ENCODE data around the gene SH3PXD2A. TPM values are rescaled to one million over a fixed set of nuclear protein-coding genes. Genes with fewer than 3 reads are reported as not detected.
A peak's percentile ranks its signal among the peaks of the same experiment; 100 is the strongest.
"Not testable (repeated sequence)": the region's sequence is repeated elsewhere in the genome, so short reads cannot be mapped to it uniquely, and the experiment has no call there.

Gene SH3PXD2A
- total RNA-seq, 1 experiment from 2014 or later, result 0.82 TPM

- no peak for DNase-seq (ENCODE audit: extremely low read depth, low read depth)
These were observed 177.7 kb downstream of the SH3PXD2A start for GRCh38 chr10:103677486-103678177.

- no peak for DNase-seq (ENCODE audit: extremely low read depth, low read depth)
These were observed 178.4 kb downstream of the SH3PXD2A start for GRCh38 chr10:103676851-103677417.

- no peak for DNase-seq (ENCODE audit: extremely low read depth, low read depth)
These were observed 179.2 kb downstream of the SH3PXD2A start for GRCh38 chr10:103676058-103676785.

- no peak for DNase-seq (ENCODE audit: extremely low read depth, low read depth)
These were observed 181.8 kb downstream of the SH3PXD2A start for GRCh38 chr10:103673606-103674005.

- DNase-seq (ENCODE audit: extremely low read depth, low read depth), result no peak
These were observed 183.0 kb downstream of the SH3PXD2A start for GRCh38 chr10:103672345-103672744.

- DNase-seq (ENCODE audit: extremely low read depth, low read depth), result no peak
These were observed 184.1 kb downstream of the SH3PXD2A start for GRCh38 chr10:103671126-103671895.

GRCh38 chr10:103669944-103670343 lies 185.4 kb downstream of the SH3PXD2A start:
- no peak for DNase-seq (ENCODE audit: extremely low read depth, low read depth)

GRCh38 chr10:103669243-103669929 lies 186.0 kb downstream of the SH3PXD2A start:
- DNase-seq (ENCODE audit: extremely low read depth, low read depth), result no peak

- DNase-seq (ENCODE audit: extremely low read depth, low read depth), result peak; percentile 18
These were observed 186.8 kb downstream of the SH3PXD2A start for GRCh38 chr10:103668351-103669242.

- no peak for DNase-seq (ENCODE audit: extremely low read depth, low read depth)
These were observed 188.0 kb downstream of the SH3PXD2A start for GRCh38 chr10:103667356-103667755.

- no peak for DNase-seq (ENCODE audit: extremely low read depth, low read depth)
These were observed 188.6 kb downstream of the SH3PXD2A start for GRCh38 chr10:103666762-103667150.

GRCh38 chr10:103666087-103666761 lies 189.2 kb downstream of the SH3PXD2A start:
- no peak for DNase-seq (ENCODE audit: extremely low read depth, low read depth)

- DNase-seq (ENCODE audit: extremely low read depth, low read depth), result no peak
These were observed 190.1 kb downstream of the SH3PXD2A start for GRCh38 chr10:103665162-103665889.

GRCh38 chr10:103663802-103664201 lies 191.6 kb downstream of the SH3PXD2A start:
- no peak for DNase-seq (ENCODE audit: extremely low read depth, low read depth)

GRCh38 chr10:103663236-103663635 lies 192.1 kb downstream of the SH3PXD2A start:
- DNase-seq (ENCODE audit: extremely low read depth, low read depth), result no peak

- not testable (repeated sequence) for DNase-seq (ENCODE audit: extremely low read depth, low read depth)
These were observed 192.7 kb downstream of the SH3PXD2A start for GRCh38 chr10:103662704-103663103.

GRCh38 chr10:103661198-103661950 lies 194.0 kb downstream of the SH3PXD2A start:
- no peak for DNase-seq (ENCODE audit: extremely low read depth, low read depth)

All from NCI-H460 (cell line).